SHP77 (cell line): Measurements from ENCODE around the gene DIP2A.
"Not testable (repeated sequence)": the region's sequence is repeated elsewhere in the genome, so short reads cannot be mapped to it uniquely, and the experiment has no call there.

Experiments
- DNase-seq, 2 experiments: peaks; one replicate each; lab custom pipeline; 2025; lab: John Stamatoyannopoulos, UW

DIP2A gene

DNA sequence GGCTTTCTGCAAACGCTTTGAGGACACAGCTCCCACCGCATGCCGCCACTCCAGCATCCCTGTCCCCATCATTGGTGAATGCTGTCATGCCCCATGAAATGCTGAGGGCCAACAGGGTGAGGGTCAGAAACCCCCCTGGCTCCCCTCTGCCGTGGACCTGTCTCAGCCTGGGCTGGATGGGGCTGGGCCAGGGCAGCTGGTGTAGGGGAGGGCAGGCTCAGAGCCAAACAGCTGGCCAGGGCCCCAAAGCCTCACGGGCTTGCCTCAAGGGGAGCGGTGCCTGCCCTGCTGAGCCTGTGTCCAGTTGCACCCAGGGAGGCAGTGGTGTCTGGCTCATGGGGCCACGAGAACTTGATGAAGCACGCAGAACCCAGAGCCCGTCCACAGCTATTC, 96.5 kb downstream of the DIP2A start:
- DNase-seq, result no peak

DNA sequence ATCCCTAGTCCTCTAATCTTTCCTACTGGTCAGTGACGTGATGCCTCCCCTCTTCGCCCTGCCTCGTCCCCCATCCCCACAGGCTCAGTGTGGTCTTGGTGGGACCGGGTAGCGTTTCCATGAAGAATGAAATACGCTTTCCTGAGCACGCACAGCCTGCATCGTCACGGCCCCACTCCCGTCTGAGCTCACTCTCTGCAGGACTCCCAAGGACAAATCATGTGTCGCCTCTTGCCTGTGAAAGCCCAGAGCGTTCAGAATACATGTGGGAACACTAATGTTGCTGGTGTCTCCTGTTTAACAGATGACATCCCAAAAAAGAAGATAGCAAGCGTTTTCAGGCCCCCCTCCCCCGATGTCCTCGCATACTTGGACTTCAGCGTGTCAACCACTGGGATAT, 97.0 kb downstream of the DIP2A start:
- no peak for DNase-seq

DNA sequence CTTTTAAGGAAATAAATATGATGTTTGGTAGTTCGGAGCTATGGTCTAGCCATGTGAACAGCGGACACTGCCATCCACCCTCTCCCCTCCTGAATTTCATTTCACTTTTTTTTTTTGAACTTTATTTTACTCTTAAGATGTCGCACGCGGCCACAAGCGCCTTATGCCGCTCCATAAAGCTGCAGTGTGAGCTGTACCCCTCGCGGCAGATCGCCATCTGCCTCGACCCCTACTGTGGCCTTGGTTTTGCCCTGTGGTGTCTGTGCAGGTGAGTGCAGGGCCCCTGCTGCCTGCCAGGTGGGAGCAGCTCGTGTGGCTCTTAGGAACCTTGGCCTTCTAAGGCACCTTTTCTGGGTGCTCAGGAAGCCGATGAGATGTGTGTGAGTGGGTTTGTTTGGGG, 98.1 kb downstream of the DIP2A start:
- DNase-seq, result no peak

DNA sequence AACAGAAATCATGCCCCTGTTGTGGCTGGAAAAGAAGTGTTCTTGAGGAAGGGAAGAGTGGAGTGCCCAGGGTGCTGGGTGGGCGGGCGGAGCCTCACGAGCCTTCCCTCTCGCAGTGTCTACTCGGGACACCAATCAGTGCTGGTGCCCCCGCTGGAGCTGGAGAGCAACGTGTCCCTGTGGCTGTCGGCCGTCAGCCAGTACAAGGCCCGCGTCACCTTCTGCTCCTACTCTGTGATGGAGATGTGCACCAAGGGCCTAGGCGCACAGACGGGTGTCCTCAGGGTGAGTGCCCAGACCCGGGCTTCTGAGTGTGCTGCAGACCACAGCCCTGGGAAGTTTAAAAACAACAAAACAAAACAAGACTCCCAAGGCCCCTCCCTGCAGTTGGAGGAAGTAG, 98.8 kb downstream of the DIP2A start:
- no peak for DNase-seq

DNA sequence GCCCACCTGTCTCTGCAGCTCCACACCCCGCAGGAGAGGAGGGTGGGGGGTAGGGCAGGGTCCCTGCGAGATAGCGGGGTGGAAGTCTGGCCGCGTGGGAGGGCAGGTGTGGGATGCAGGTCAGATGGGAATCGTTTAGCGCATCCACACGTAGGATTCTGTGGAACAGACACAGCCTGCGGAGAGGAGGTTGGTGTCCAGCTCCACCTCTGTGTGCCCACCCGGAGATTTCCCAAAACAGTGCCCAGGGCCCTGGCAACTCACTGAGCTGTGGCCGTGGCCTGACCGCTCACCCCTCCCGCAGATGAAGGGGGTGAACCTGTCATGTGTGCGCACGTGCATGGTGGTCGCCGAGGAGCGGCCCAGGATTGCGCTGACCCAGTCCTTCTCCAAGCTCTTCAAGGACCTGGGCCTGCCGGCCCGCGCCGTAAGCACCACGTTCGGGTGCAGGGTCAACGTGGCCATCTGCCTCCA, 99.3 kb downstream of the DIP2A start:
- DNase-seq, result no peak

DNA sequence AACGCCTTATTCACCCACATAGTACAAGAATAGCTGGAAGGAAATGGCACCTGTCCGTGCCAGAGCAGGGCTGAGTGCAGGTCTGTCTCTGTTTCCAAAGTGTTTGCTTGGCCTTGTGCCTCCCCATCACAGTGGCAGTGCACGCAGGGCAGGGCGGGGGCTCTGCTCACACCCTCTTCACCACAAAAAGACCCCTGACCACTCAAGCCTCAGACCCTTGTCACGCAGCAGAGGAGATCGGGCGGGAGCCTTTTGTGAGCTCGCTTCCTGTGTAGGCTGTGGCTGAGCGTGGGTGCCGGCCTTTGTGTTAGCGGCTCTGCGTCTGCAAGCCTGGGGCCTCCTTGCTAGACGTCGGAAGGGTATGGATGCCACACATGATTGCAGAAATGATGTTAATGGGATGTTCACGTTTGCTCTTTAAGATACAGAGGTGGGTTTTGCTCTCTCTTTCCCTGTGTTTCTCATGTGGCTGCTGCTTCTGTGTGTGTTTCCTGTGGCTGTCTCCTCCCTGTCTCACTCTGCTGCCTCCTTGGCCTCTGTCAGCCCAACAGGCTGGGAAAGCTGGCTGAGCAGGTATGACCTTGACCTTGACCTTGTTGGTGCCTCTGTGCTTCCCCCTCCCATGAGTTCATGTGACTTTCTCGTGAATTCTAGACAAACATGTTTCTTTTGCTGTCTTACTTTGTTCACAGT, 100.7 kb downstream of the DIP2A start:
- no peak for DNase-seq

DNA sequence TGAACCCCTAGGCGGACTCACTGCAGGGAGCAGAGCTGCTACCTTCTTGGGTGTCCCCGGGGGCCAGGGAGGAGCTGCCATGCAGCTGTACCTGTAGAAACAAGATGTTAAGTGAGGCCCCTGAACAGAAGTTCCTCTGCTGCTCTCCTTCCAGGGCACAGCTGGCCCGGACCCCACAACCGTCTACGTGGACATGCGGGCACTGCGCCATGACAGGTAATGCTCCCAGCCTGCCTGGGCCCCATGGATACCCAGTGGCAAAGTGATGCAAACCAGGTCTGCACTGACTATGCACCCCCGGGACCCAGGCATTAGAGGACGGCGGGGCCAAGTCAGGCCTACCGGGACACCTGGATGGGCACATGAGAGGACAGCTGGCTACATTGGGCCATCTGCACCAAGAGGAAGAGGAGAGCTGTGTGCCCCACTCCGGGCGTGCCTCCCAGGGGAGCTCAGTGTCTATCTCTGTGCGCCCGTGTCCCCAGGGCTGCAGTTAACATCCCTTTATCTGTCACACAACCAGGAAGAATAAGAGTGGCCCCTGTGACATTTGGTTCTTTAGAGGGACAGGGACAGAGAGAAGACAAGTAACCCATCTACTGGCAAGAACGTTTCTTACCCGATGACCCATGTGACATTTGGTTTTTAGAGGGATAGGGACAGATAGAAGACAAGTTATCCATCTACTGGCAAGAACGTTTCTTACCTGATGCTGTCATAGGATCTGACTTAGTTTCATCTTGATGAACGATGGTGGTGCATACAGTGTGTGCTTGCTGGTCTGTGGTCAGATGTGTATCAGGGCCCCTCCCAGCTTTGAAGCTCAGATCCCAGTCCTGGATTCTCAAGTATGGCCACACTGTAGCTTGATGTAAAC, 102.1 kb downstream of the DIP2A start:
- DNase-seq, result no peak

DNA sequence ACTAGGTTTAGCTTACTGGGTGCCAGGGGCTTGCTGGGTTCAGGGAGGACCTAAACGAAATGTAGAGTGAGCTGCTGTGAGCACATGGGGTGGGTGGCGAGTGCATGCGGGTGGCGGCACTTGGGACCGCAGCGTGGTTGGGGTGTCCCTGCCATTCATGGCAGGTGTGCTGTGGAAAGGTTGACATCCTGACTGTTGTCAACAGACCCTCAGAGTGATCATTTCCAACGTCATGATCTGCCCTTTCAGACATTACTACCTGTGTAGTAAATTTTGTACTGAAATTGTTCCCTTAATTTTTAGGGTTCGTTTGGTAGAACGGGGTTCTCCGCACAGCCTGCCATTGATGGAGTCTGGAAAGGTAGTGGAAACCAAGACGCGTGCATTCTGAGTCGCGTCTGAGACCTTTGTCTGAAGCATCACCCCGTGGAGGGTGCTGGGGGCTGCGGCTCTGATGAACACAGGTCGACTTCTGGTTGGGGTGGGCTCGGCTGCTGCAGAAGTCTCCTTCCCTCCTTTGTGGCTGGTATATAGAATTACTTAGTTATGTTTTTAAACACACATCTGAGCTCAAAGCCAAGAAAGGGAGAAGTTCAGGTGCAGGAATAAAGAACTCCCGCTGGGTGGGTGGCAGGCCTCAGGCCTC, 102.9 kb downstream of the DIP2A start:
- no peak for DNase-seq

DNA sequence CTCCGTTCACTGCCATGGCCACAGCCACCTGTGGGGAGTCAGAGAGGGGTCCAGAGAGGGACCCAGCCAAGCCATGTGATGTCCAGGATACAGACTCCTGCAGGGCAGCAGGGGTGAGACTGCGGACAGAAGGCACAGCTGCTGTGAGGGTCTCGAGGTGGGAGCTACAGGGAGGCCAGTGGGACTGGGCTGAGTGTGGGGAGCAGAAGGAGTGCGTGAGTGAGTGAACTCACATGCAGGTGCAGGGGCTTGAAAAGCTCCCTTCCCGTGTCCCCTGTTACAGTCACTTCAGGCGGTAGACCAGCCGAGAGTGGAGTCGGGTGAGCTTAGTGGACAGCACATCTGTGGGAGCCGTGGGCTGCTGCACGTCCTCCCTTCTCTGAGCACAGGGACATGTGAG, 103.8 kb downstream of the DIP2A start:
- DNase-seq, result no peak

DNA sequence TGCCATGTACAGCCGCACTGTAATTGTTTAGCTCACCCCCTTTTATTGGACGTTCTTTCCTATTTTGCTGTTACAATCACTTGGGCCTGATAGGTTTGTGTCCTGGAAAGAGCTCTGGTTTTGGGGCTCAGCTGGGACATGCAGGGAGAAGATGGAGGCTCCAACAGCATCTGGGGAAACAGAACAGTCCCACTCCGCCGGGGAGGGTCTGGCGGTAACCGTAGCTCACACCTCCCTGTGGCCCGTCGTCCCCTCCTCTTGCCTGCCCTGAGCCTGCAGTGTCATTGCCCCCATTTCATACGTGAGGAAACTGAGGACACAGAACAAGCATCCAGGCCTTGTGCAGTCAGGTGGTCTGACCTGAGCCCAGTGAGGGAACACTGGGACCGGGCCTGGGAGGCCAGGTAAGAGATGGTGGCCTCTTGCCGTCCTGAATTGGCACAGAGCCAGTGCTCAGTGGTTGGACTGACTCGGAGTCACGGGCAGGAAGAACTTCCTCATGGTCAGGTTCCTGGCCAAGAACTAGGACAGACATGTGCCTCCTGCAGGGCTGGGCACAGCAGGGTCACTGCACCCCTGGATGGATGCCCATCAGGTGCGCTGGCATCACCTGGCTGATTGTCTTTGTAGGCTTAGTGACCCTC, 104.4 kb downstream of the DIP2A start:
- DNase-seq, result no peak

DNA sequence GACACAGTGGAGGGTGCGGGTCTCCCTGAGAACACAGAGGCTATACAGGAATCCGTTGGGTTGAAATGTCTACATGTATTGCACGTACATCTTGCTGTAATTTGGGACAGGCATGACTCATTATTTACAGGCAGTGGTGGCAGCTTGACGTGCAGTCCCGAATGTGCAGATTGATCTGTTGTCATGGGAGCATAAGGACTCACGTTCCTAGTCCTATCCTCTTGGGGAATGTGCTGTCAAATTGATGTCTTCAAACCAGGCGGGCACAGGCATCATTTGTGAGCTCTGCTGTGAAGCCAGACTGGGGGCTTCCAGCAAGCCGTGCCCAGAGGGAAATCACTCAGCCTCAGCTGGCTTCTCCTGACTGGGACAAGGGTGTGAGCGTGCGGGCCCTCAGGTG, 105.7 kb downstream of the DIP2A start:
- no peak for DNase-seq

DNA sequence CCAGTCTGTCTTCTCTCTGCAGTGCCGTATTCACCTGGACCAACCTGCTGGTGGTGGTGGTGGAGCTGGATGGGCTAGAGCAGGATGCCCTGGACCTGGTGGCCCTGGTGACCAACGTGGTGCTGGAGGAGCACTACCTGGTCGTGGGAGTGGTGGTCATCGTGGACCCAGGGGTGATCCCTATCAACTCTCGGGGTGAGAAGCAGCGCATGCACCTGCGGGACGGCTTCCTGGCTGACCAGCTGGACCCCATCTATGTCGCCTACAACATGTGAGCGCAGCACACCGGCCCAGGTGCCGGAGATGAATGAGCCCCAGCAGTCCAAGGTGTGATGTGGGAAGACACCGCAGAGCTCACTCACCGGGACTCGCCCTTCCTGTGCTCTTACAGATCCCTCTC, 108.7 kb downstream of the DIP2A start:
- DNase-seq, result no peak

DNA sequence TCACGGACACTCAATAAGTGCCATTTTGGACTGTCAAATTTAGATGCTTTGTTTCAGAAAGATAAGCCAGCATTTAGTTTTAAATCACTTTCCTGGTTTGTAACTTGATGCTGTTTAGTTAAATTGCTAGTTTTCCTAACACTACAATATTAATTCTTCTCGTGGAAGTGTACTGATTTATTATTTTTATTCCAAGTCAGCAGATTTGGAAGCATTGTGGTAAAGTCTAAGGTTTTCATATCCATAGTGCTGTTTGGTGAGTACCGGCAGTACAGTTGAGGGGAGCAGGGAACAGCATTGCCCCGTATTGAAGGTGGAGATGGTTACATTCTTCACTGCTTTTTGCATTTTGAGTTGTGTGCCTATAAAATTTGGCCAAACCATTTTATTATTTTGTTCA, 109.9 kb downstream of the DIP2A start:
- DNase-seq, result no peak

DNA sequence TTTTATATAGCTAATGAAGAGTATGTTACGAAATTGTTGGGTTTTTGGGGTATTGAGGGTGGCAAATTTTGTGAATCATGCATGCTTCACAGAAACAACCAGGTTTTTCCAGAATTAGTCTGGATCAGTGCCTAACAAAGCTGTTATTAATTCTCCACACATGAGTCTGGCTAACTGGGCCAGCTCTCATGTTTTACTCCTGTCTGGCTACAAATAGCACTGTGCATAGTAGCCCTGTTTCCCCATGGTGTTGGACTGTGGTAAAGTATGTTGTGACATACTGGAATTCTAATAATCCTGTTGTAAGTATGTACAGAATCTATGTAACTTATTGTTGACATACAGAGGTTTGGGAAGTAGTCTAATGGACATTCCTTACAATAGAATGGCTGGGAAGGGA, 110.4 kb downstream of the DIP2A start:
- DNase-seq, result no peak

DNA sequence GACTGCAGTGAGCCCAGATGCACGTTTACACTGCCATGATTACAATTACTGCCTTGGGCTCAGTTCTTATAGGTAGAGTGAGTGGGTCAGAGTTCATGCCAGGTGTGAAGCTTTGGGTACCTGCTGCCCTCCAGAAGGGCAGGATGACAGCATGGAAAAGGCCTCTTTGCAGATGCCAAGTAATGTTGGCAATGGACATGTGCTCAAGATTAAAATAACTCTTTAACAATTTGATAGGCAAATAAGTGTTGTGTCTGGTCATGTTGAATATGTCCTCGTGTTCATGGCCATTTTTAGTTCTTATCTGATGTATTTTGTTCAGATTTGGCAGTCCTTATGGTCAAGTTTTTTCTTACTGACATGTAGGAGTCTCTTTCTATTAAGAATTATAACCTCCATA, 111.4 kb downstream of the DIP2A start:
- DNase-seq, result no peak

DNA sequence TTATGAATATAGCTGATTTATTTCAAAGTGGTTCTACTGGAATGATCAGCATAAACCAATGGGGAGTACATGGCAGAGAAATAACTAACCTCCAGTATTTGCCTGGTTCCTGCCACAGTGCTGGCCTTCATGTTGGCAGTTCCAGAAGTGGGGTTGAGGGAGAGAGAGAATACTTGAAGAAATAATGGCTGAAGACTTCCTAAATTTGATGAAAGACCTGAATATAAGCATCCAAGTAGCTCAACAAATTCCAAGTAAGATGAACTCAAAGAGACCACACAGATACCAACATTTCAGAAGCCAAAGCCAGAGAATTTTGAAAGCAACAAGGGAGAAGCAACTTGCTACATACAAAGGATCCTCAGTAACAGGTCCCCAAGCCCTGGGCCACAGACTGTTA, 111.9 kb downstream of the DIP2A start:
- no peak for DNase-seq

DNA sequence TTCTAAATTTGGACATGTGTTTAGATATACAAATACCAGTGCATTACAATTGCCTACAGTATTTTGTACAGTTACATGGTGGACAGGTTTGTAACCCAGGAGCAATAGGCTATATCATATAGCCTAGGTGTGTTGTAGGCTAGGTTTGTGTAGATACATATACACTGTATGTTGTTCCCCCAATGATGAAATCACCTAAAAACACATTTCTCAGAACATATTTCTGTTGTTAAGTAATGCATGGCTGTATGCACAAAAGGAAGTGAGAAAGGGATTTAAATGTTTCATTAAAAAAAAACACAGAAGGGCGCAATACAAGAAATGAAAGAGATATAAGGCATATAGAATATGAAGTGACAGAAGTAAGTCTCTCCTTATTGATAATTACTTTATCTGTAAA, 114.2 kb downstream of the DIP2A start:
- no peak for DNase-seq

DNA sequence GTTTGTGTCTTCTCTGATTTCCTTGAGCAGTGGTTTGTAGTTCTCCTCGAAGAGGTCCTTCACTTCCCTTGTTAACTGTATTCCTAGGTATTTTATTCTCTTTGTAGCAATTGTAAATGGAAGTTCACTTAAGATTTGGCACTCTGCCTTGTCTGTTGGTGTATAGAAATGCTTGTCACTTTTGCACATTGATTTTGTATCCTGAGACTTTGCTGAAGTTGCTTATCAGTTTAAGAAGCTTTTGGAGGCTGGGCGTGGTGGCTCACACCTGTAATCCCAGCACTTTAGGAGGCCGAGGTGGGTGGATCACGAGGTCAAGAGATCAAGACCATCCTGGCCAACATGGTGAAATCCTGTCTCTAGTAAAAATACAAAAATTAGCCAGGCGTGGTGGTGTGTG, 119.1 kb downstream of the DIP2A start:
- not testable (repeated sequence) for DNase-seq

DNA sequence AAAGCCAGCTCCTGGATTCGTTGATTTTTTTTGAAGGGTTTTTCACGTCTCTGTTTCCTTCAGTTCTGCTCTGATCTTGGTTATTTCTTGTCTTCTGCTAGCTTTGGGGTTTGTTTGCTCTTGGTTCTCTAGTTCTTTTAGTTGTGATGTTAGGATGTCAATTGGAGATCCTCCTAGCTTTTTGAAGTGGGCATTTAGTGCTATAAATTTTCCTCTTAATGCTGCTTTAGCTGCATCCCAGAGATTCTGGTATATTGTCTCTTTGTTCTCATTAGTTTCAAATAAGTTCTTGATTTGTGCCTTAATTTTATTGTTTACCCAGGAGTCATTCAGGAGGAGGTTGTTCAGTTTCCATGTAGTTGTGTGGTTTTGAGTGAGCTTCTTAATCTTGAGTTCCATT, 120.7 kb downstream of the DIP2A start:
- DNase-seq, result not testable (repeated sequence)

DNA sequence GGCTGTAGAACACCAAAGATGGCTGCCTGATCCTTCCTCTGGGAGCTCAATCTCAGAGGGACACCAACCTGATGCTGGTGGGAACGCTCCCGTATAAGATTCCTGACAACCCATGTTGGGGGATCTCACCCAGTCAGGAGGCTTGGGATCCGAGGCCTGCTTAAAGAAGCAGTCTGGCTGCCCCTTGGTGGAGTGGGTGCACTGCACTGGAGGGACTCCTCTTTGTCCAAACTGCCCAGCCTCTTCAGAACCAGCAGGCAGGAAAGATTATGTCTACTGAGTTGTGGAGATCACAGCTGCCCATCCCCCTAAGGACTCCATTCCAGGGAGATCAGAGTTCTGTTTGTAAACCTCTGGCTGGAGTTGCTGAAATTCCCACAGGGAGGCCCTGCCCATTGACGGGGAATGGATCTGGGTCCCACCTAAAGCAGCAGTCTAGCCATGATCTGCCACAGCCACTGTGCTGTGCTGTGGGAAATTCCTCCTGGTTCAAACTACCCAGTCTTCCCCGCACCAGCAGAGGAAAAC, 123.2 kb downstream of the DIP2A start:
- DNase-seq, result no peak

DNA sequence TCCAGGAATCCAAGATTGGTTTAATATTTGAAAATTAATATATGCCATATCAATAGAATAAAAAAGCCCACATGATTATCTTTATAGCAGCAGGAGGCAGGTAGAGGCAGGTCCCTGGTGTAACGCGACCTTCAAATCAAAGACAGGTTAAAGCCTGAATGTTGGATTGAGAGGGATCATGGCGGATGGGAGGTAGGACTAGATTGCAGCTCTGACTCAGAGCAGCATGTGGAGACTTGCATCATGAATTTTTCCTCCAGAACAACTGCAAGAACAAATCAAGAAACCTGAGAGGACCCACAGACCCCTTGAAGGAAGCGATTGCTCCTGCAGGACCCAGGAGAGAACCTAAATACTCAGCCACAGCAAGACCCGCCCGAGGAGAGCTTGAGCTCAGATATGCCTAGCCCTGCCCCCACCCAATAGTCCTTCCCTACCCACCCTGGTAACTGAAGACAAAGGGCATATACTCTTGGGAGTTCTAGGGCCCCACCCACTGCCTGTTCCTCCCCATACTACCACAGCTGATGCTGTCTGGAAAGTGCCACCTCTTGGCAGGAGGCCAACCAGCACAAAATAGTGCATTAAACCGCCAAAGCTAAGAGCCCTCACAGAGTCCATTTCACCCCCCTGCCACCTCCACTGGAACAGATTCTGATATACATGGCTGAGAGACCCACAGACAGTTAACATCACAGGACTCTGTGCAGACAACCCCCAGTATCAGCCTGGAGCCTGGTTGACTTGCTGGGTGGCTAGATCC, 126.7 kb downstream of the DIP2A start:
- DNase-seq, result no peak
